Liver (tissue), 3 donors: ENCODE measurements around the gene MAP6.

Experiments
- CTCF ChIP-seq: fragments of 150-350 bp; IDR thresholded peaks from 2 replicates; pipeline ENCODE4 v1.5.1; 2017; ENCODE audit warnings: improper control_type of control experiment, low read depth, low read length; ENCODE audit not compliant: missing input control
- EGR1 ChIP-seq, 2 donors: IDR thresholded peaks; 2 replicates each; pipeline ENCODE4 v1.6.1; 2016 to 2018; ENCODE audit warnings: antibody characterized with exemption in 2 of 2, low read depth in 2 of 2
- JUND ChIP-seq, 2 donors: IDR thresholded peaks; 2 replicates each; pipeline ENCODE4 v1.6.1; 2016; ENCODE audit warnings: antibody characterized with exemption in 2 of 2
- MAX ChIP-seq: IDR thresholded peaks from 2 replicates; pipeline ENCODE4 v1.6.1; 2016; ENCODE audit warnings: antibody characterized with exemption
- RAD21 ChIP-seq, 2 donors: IDR thresholded peaks; 2 replicates each; pipeline ENCODE4 v1.6.1; 2016; ENCODE audit warnings: antibody characterized with exemption in 2 of 2, mild to moderate bottlenecking in 2 of 2
- donor health status: healthy.
- donor health status: healthy.

- TF ChIP-seq MAX (no peak), EGR1 (IDR thresholded peaks at IDR 0.05; ENCODE audit: low read depth in 2 of 2) (no peak), CTCF (no peak), RAD21 (IDR thresholded peaks at IDR 0.05) (no peak), JUND (IDR thresholded peaks at IDR 0.05) (no peak)
These were observed at the start of gene MAP6 for GRCh38 chr11:75668451-75669297.
